ENCODE measurements around the gene MYO1B.

The MYO1B gene

GRCh38 chr2:191301971-191302370, 56.8 kb downstream of the MYO1B start:
- no peak for DNase-seq

GRCh38 chr2:191302459-191303139, 57.4 kb downstream of the MYO1B start:
- no peak for DNase-seq

- no peak for DNase-seq
These were observed 58.2 kb downstream of the MYO1B start for GRCh38 chr2:191303140-191304005.

- DNase-seq: no peak
These were observed 60.0 kb downstream of the MYO1B start for GRCh38 chr2:191304939-191305875.

DNA sequence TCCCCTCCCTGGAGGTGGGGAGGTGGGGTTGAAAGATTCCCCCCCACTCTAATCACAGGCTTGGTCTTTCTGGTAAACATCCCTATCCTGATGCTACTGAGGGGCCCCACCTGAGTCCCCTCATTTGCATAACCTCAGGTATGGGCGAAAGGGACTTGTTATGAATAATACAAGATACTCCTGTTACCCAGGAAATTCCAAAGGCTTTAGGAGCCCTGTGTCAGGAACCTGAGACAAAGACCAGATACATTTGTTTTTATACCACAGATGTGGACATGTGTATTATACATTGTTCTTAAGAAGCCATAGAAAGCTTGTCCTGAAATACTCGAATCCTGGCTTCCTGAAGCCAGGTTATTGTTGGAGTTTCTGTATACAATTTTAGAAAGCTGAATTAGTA, 62.8 kb downstream of the MYO1B start:
- no peak for DNase-seq

DNA sequence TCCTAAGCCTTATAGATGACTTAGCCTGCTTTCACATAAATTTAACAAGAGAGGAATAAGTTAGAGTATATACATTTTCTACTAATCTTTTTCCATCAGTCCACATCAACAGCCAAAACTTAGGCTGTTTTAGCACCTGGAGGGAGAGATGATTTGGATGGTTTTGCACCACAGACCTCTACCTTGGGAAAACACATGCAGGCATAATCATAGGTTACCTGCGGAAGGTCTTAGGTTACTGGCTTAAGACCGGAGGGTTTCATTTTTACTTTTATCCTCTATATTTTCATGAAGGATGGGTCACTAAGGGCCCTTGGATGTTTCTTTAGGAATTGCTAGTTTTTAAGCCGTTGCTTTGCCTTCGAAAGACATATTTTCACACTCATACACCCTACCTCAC, 66.0 kb downstream of the MYO1B start:
- DNase-seq: no peak

- no peak for DNase-seq
These were observed 66.4 kb downstream of the MYO1B start for GRCh38 chr2:191311627-191312026.

DNA sequence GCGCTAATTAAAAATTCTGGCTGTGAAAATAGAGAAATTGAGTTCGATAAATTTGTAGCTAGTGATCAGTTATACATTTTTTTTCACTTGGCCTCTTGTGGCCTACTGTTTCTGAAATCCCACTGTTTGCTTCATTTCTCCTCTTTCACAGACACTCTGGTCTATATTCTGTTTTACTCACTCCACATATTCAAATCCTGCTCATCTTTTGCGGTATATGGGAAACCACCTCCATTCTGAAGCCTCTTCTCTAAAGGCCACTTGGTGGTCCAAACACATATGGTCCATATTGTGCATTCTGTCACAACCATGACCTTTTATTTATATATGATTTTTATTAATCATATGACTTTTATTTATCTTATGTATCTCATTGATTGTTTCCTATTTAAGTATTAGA, 67.0 kb downstream of the MYO1B start:
- DNase-seq: no peak

GRCh38 chr2:191312662-191313061, 67.5 kb downstream of the MYO1B start:
- no peak for DNase-seq

GRCh38 chr2:191314697-191315364, 69.6 kb downstream of the MYO1B start:
- no peak for DNase-seq

GRCh38 chr2:191315365-191315752, 70.2 kb downstream of the MYO1B start:
- DNase-seq: no peak

GRCh38 chr2:191316246-191316994, 71.2 kb downstream of the MYO1B start:
- DNase-seq: no peak

- DNase-seq: no peak
These were observed 73.0 kb downstream of the MYO1B start for GRCh38 chr2:191318037-191318728.

GRCh38 chr2:191318729-191319078, 73.5 kb downstream of the MYO1B start:
- DNase-seq: no peak

- no peak for DNase-seq
These were observed 74.0 kb downstream of the MYO1B start for GRCh38 chr2:191319186-191319585.

DNA sequence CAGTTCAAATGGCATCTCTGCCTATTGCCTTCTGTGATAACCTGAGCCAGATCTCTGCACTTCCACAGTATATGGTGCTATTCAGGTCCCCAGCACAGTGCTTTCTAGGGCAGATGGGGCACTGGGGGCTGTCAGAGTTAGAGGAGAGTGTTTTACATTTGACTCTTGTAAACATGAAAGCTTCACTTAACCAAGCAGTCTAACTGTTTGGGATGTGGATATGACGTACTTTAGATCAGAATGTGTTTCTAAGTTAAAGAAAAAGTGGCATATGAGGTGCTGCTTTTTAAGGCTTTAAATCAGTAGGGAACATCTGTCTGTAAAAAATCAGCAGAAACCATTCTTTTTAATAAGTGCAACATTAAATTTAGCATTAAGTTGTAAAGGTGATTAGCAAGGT, 75.7 kb downstream of the MYO1B start:
- DNase-seq: no peak

DNA sequence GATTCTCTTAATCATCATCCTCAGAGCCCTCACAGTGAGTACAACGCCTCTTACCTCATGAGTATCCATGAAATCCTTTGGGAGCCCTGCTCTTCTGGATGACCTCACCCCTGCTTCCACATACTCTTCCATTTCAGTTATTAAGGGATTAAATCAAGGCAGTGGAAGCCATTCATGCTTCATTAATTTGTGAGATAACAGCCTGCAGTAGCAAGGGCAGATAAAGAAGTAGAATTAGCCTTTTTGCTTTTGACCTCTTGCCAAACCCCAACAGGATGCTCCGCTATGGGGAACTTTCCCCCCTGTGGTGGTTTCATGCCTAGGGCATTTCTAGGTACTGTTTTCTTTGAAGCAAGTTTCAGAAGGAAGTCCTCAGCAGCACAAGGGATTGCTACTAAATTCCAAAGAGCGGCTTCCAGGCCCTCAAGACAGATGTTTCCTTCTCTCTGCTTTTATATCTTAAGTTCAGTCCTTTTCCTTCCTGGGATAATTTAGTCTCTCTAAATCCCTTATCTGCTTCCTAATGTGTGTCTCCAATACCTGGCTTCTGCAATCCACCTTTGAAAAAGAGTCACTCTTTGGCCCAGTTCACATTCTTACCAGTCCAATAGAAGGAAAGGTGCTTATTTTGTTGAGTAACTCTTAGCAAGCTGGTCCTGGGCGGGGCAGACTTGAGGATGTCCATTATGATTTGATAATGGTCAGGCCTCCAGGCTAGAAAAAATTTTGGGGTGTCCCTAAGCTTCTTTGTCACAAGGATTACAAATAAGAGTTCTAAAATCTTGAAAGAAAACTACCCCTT, 76.9 kb downstream of the MYO1B start:
- DNase-seq: no peak

GRCh38 chr2:191322828-191323506, 77.8 kb downstream of the MYO1B start:
- no peak for DNase-seq

- DNase-seq: no peak
These were observed 80.6 kb downstream of the MYO1B start for GRCh38 chr2:191325651-191326365.

All from activated effector memory CD4-positive, alpha-beta T cell treated with Interleukin-2 at 50 U/mL for 16 hours (primary cell).